Omental fat pad (tissue), 4 donors: Measurements from ENCODE around the gene RNF40. TPM values are rescaled to one million over a fixed set of nuclear protein-coding genes. Genes with fewer than 3 reads are reported as not detected.

ENCODE experiments used
- ATAC-seq: fragments of 150-250 bp; one replicate; pipeline ENCODE4 v1.9.1; 2016; ENCODE audit warnings: mild to moderate bottlenecking, moderate library complexity; ENCODE audit not compliant: low FRiP score
- DNase-seq: peaks from one replicate; pipeline ENCODE4 v3.0.0-alpha.2; 2019; ENCODE audit warnings: low spot score
- CTCF ChIP-seq, 3 donors: fragments of 450-650 bp; IDR thresholded peaks; one replicate each; pipeline ENCODE4 v1.5.1; 2016 to 2017; ENCODE audit warnings: antibody characterized with exemption in 3 of 3, mild to moderate bottlenecking in 3 of 3, moderate library complexity in 2 of 3
- total RNA-seq, 4 donors: library from RNA; depleted of rRNA; stranded (reverse); fragments of >200 nt; gene quantifications; one replicate each; pipeline ENCODE4 v1.1.0, GENCODE V29; 2016

The RNF40 gene
- total RNA-seq, 4 donors from 2014 or later = 53.9 to 77.7 (median 69.5) TPM

GRCh38 chr16:30768583-30769181, 6.6 kb downstream of the RNF40 start:
- ATAC-seq (no peak), DNase-seq (no peak)
- no peak for TF ChIP-seq CTCF (IDR thresholded peaks at IDR 0.05)

GRCh38 chr16:30769379-30770089, 7.4 kb downstream of the RNF40 start:
- TF ChIP-seq CTCF (IDR thresholded peaks at IDR 0.05) = no peak
- no peak for DNase-seq
- no peak for ATAC-seq

GRCh38 chr16:30771726-30772125, 9.6 kb downstream of the RNF40 start:
- TF ChIP-seq CTCF (IDR thresholded peaks at IDR 0.05) = no peak
- ATAC-seq (no peak), DNase-seq (no peak)

GRCh38 chr16:30773826-30774225, 11.7 kb downstream of the RNF40 start:
- ATAC-seq (no peak), DNase-seq (no peak)
- no peak for TF ChIP-seq CTCF (IDR thresholded peaks at IDR 0.05)

GRCh38 chr16:30774367-30775130, 12.4 kb downstream of the RNF40 start:
- no peak for TF ChIP-seq CTCF (IDR thresholded peaks at IDR 0.05)
- peak; percentile 7 for ATAC-seq
- no peak for DNase-seq

GRCh38 chr16:30775131-30775391, 12.9 kb downstream of the RNF40 start:
- DNase-seq = no peak
- TF ChIP-seq CTCF (IDR thresholded peaks at IDR 0.05) = no peak
- no peak for ATAC-seq
